AG09309 (cell line): ENCODE measurements around the gene ABCA8.
A peak's percentile ranks its signal among the peaks of the same experiment; 100 is the strongest.

Experiments used
- DNase-seq: peaks from one replicate; pipeline ENCODE4 v3.0.0-alpha.2; 2010; ENCODE audit warnings: low read depth
- H3K4me3 ChIP-seq: 2 replicates; pipeline ENCODE4 v1.5.1; 2011; ENCODE audit warnings: mild to moderate bottlenecking, low read depth, low read length, moderate library complexity; ENCODE audit not compliant: control insufficient read depth
- TF ChIP-seq, protein P1 (sequence below): IDR thresholded peaks from 2 replicates; pipeline ENCODE4 v1.5.1; 2011; ENCODE audit warnings: mild to moderate bottlenecking, low read depth, low read length, inconsistent platforms; ENCODE audit not compliant: insufficient read depth, control insufficient read depth; ENCODE audit errors: missing control alignments

ABCA8 gene

DNA sequence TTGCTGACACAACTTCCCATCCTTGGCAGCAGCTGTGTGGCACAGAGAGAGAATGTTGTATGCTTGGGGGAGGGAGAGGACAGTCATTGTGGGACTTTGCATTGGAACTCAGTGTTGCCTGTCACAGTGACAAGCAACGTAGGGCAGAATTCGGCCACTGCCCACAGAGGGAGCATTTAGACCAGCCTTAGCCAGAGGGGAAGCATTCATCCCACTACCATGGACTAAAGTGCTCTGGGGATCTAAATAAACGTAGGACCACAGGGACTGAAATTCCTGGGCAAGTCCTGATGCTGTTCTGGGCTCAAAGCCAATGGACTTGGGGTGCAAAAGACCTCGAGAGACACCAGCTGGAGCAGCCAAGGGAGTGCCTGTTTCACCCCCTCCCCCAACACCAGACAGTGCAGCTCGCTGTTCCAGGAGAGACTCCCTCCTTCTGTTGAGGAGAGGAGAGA, 44.9 kb downstream of the ABCA8 start:
- no peak for DNase-seq
- no peak overlapping the region for H3K4me3 ChIP-seq
- TF ChIP-seq, protein P1, sequence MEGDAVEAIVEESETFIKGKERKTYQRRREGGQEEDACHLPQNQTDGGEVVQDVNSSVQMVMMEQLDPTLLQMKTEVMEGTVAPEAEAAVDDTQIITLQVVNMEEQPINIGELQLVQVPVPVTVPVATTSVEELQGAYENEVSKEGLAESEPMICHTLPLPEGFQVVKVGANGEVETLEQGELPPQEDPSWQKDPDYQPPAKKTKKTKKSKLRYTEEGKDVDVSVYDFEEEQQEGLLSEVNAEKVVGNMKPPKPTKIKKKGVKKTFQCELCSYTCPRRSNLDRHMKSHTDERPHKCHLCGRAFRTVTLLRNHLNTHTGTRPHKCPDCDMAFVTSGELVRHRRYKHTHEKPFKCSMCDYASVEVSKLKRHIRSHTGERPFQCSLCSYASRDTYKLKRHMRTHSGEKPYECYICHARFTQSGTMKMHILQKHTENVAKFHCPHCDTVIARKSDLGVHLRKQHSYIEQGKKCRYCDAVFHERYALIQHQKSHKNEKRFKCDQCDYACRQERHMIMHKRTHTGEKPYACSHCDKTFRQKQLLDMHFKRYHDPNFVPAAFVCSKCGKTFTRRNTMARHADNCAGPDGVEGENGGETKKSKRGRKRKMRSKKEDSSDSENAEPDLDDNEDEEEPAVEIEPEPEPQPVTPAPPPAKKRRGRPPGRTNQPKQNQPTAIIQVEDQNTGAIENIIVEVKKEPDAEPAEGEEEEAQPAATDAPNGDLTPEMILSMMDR: no peak

DNA sequence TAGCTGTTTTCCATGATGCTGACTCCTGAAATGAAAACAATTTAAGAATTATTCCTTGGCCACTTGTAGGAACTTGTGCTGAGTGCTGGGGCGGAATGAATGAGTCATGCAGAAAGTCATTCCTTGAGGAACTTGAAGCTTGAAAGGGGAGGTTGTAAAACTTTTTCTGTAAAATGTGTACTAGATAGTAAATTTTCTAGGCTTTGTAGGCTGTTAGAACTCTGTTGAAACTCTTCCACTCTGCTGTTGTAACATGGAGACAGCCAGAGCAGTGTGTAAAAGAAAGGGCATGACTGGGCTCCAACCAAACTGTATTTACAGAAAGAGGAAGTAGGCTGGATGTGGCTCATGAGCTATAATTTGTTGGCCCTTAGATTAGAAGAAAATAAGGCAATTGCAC, 46.1 kb downstream of the ABCA8 start:
- no peak overlapping the region for H3K4me3 ChIP-seq
- peak; percentile 94 for DNase-seq
- TF ChIP-seq, protein P1: no peak

DNA sequence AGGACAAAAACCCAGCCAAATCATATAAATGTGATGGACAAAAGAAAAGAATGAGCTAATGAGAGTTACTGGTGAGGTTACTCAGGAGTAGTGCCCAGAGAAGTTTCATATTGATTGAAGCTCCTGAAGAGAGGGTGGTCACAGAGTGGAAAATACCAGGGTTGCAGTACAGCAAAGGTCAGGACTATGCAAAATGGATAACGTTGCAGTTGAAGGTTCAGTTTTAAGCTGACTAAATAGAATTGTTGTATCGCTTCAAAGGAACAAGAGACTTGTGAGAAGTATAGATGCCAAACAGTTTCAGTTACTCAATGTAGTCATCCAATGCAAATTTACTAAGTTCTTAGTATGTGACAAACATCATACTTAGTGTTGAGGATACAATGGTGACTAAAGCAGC, 47.1 kb downstream of the ABCA8 start:
- TF ChIP-seq, protein P1: no peak
- DNase-seq: no peak
- no peak overlapping the region for H3K4me3 ChIP-seq

DNA sequence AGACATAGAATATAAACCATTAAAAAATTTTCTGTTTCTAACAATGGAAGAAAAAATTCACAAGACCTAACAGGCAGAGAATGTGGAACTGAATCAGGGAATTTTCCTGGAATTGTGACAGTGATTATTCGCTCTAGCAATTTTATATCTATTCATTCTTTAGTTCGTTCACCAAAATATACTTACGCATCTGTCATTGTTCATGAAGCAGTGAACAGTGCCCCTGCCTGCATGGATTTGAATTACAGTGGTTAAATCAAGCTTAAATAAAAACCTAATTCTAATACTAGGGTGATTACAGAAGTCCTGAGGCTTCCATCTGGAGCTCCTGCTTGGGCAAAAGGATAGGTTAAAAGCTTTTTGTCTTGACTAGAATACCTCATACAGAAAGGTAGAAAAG, 48.6 kb downstream of the ABCA8 start:
- TF ChIP-seq, protein P1: peak; percentile 37
- no peak for DNase-seq
- H3K4me3 ChIP-seq: no peak overlapping the region

DNA sequence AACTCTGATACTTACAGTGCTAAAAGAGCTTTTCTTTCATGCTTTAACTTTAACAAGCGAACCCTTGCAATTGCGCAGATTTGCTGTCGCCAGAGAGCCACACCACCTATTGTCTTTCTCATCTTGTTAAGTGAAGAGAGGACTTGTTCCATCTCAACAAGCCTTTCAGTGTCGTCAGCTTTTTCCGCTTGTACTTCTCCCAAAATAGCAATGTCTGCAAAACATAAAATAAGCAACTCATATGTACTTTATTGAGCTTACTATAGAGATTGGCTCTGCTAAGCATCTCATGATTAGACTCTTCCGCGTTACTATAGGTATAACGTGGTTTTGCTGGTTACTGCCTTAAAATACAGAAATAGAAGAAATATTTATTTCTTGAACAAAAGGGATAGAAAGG, 51.9 kb downstream of the ABCA8 start:
- TF ChIP-seq, protein P1: no peak
- no peak overlapping the region for H3K4me3 ChIP-seq
- DNase-seq: no peak

DNA sequence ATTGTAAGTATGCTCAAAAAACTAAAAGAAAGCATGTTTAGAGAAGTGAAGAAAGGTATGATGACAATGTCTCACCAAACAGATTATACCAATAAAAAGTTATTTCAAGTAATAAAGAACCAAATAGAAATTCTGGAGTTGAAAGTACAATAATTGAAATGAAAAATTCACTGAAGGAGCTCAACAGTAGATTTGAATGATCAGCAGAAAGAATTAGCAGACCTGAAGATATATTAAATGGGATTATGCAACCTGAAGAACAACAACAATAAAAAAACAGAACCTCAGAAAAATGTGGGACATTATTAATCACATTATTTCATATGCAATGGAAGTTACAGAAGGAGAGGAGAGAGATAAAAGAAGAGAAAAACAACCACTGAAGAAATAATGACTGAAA, 57.6 kb downstream of the ABCA8 start:
- no peak overlapping the region for H3K4me3 ChIP-seq
- DNase-seq: no peak
- TF ChIP-seq, protein P1: no peak

DNA sequence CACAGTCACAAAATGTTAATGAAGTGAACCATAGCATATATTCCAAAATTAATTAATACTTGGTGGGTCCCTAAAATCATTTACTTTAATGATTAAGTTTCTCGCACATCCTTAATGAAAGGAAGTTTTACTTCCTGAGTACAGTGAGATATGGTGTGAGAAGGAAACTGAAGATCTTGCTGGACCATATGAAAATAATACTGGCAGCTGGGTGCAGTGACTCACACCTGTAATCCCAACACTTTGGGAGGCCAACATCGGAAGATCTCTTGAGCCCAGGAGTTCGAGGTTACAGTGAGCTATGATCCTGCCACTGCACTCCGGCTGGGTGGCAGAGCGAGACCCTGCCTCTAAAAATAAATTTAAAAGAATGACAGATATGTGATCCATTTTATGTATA, 62.5 kb downstream of the ABCA8 start:
- TF ChIP-seq, protein P1: no peak
- no peak overlapping the region for H3K4me3 ChIP-seq
- no peak for DNase-seq
